ENCODE measurements around the gene CDV3.

The CDV3 gene

GRCh38 chr3:133575086-133575485 lies 1.6 kb downstream of the CDV3 start:
- H3K4me3 ChIP-seq (ENCODE audit: low read length) = peak overlapping the region; percentile 98
- no peak for DNase-seq (ENCODE audit: low read depth)
- no peak for TF ChIP-seq CTCF (conservative IDR thresholded peaks at IDR 0.05; ENCODE audit: low read depth, low read length)

- DNase-seq (ENCODE audit: low read depth) = no peak
- no peak for TF ChIP-seq CTCF (conservative IDR thresholded peaks at IDR 0.05; ENCODE audit: low read depth, low read length)
- H3K4me3 ChIP-seq (ENCODE audit: low read length) = peak overlapping the region; percentile 98
These were observed 2.7 kb downstream of the CDV3 start for GRCh38 chr3:133576169-133576568.

GRCh38 chr3:133578548-133579191 lies 5.2 kb downstream of the CDV3 start:
- no peak overlapping the region for H3K4me3 ChIP-seq (ENCODE audit: low read length)
- DNase-seq (ENCODE audit: low read depth) = no peak
- TF ChIP-seq CTCF (conservative IDR thresholded peaks at IDR 0.05; ENCODE audit: low read depth, low read length) = peak; percentile 75

- TF ChIP-seq CTCF (conservative IDR thresholded peaks at IDR 0.05; ENCODE audit: low read depth, low read length) = no peak
- no peak overlapping the region for H3K4me3 ChIP-seq (ENCODE audit: low read length)
- no peak for DNase-seq (ENCODE audit: low read depth)
These were observed 9.9 kb downstream of the CDV3 start for GRCh38 chr3:133583396-133583795.

GRCh38 chr3:133588035-133588434 lies 14.5 kb downstream of the CDV3 start:
- TF ChIP-seq CTCF (conservative IDR thresholded peaks at IDR 0.05; ENCODE audit: low read depth, low read length) = no peak

GRCh38 chr3:133588784-133589465 lies 15.4 kb downstream of the CDV3 start:
- no peak for DNase-seq (ENCODE audit: low read depth)
- H3K4me3 ChIP-seq (ENCODE audit: low read length) = no peak overlapping the region
- TF ChIP-seq CTCF (conservative IDR thresholded peaks at IDR 0.05; ENCODE audit: low read depth, low read length) = no peak

More at GRCh38 chr3:133588035-133588434, 14.5 kb downstream of the CDV3 start:
- DNase-seq (ENCODE audit: low read depth) = no peak
- no peak overlapping the region for H3K4me3 ChIP-seq (ENCODE audit: low read length)

GRCh38 chr3:133589503-133589902 lies 16.0 kb downstream of the CDV3 start:
- no peak for DNase-seq (ENCODE audit: low read depth)
- no peak for TF ChIP-seq CTCF (conservative IDR thresholded peaks at IDR 0.05; ENCODE audit: low read depth, low read length)
- no peak overlapping the region for H3K4me3 ChIP-seq (ENCODE audit: low read length)

Data from retinal pigment epithelial cell (primary cell).